SU-DHL-6 (cell line): ENCODE results near the gene CIRBP.

Experiments
- H2AFZ ChIP-seq: fragments of 200-600 bp; sonication (generic); 2 replicates; pipeline ENCODE4 v1.6.1; 2014; ENCODE audit warnings: low read depth, mild to moderate bottlenecking, moderate library complexity, mixed read lengths, antibody characterized with exemption, low read length; ENCODE audit not compliant: severe bottlenecking
- H3F3A ChIP-seq: fragments of 200-600 bp; shearing (Covaris generic); 2 replicates; pipeline ENCODE4 v1.6.0; 2016; ENCODE audit warnings: antibody characterized with exemption, mild to moderate bottlenecking; ENCODE audit not compliant: insufficient read depth
- H3K27ac ChIP-seq: fragments of 200-600 bp; sonication (generic); 2 replicates; pipeline ENCODE4 v1.5.1; 2016; ENCODE audit warnings: low read depth, mild to moderate bottlenecking, low read length, moderate library complexity, mixed read lengths
- H3K27me3 ChIP-seq: fragments of 200-600 bp; sonication (generic), shearing (Covaris generic); 2 replicates; pipeline ENCODE4 v1.6.0; 2014; ENCODE audit warnings: mild to moderate bottlenecking, low read length
- H3K36me3 ChIP-seq: fragments of 200-600 bp; sonication (generic); 2 replicates; pipeline ENCODE4 v1.6.1; 2014; ENCODE audit warnings: mild to moderate bottlenecking, low read length, mixed read lengths
- H3K4me2 ChIP-seq: fragments of 300-600, 200-600 bp; shearing (Covaris generic), sonication (generic); 2 replicates; pipeline ENCODE4 v1.6.0; 2014; ENCODE audit warnings: low read length, low read depth, mild to moderate bottlenecking; ENCODE audit not compliant: poor library complexity, severe bottlenecking
- H3K4me3 ChIP-seq: fragments of 200-600 bp; sonication (generic); 2 replicates; pipeline ENCODE4 v1.5.1; 2014; ENCODE audit warnings: antibody characterized with exemption, low read length, mild to moderate bottlenecking, mixed read lengths; ENCODE audit not compliant: insufficient read depth, poor library complexity, severe bottlenecking
- H3K79me2 ChIP-seq: fragments of 200-600 bp; sonication (generic); 2 replicates; pipeline ENCODE4 v1.6.1; 2014; ENCODE audit warnings: mild to moderate bottlenecking, low read length, moderate library complexity; ENCODE audit not compliant: insufficient read depth
- H3K9ac ChIP-seq: fragments of 200-600 bp; sonication (generic); 2 replicates; pipeline ENCODE4 v1.7.0; 2014; ENCODE audit warnings: mild to moderate bottlenecking, low read length
- H3K9me2 ChIP-seq: fragments of 200-600 bp; sonication (generic); replicated peaks from 2 replicates; pipeline ENCODE4 v1.6.1; 2014; ENCODE audit warnings: low read length; ENCODE audit not compliant: insufficient read depth
- H3K9me3 ChIP-seq: fragments of 200-600 bp; sonication (generic); 2 replicates; pipeline ENCODE4 v1.6.1; 2014; ENCODE audit warnings: low read length, mixed read lengths; ENCODE audit not compliant: insufficient read depth
- H4K20me1 ChIP-seq: fragments of 200-600 bp; sonication (generic); 2 replicates; pipeline ENCODE4 v1.6.1; 2014; ENCODE audit warnings: low read depth, mild to moderate bottlenecking, antibody characterized with exemption, low read length, moderate library complexity, mixed read lengths
- CTCF ChIP-seq: fragments of 200-600 bp; sonication (generic); IDR thresholded peaks from one replicate; pipeline ENCODE4 v1.5.1; 2017; ENCODE audit warnings: antibody characterized with exemption, mild to moderate bottlenecking, low read length, moderate library complexity; ENCODE audit not compliant: insufficient read depth, poor library complexity, severe bottlenecking
- EZH2phosphoT487 ChIP-seq: fragments of 200-600 bp; sonication (generic), shearing (Covaris generic); conservative IDR thresholded peaks from 2 replicates; pipeline ENCODE4 v1.6.1; 2018; ENCODE audit warnings: mild to moderate bottlenecking, antibody characterized with exemption, low read length, moderate library complexity, mixed read lengths

CIRBP gene

GRCh38 chr19:1298235-1298634 lies 29.1 kb downstream of the CIRBP start:
- Histone ChIP-seq H3K36me3 (no peaks in the 10 kb centered on the region), H3K27ac (no peak overlapping the region), H3K9me3 (no peaks in the 10 kb centered on the region), H3K9ac (no peak overlapping the region), H2AFZ (no peak overlapping the region), H3K4me3 (no peak overlapping the region), H3K4me2 (no peak overlapping the region), H3F3A (no peaks in the 10 kb centered on the region), H3K79me2 (no peaks in the 10 kb centered on the region), H4K20me1 (no peaks in the 10 kb centered on the region), H3K27me3 (no peaks in the 10 kb centered on the region), H3K9me2 (no peaks in the 10 kb centered on the region)
- TF ChIP-seq EZH2phosphoT487: no peak
- TF ChIP-seq CTCF: no peak

- H3K36me3 ChIP-seq: no peaks in the 10 kb centered on the region
- H3K9ac ChIP-seq: no peak overlapping the region
- no peaks in the 10 kb centered on the region for H3F3A ChIP-seq
- H3K79me2 ChIP-seq: no peaks in the 10 kb centered on the region
- H2AFZ ChIP-seq: no peak overlapping the region
- H3K27ac ChIP-seq: no peak overlapping the region
- H3K9me3 ChIP-seq: no peaks in the 10 kb centered on the region
- H4K20me1 ChIP-seq: no peaks in the 10 kb centered on the region
- H3K4me2 ChIP-seq: no peak overlapping the region
- TF ChIP-seq CTCF: no peak
- no peak for TF ChIP-seq EZH2phosphoT487
- no peak overlapping the region for H3K4me3 ChIP-seq
- H3K27me3 ChIP-seq: no peaks in the 10 kb centered on the region
- no peaks in the 10 kb centered on the region for H3K9me2 ChIP-seq
Measured at GRCh38 chr19:1299801-1300200, 30.7 kb downstream of the CIRBP start.

- no peaks in the 10 kb centered on the region for H3K9me3 ChIP-seq
- H3K27ac ChIP-seq: no peak overlapping the region
- H3K27me3 ChIP-seq: no peaks in the 10 kb centered on the region
- H3K4me3 ChIP-seq: no peak overlapping the region
- H3K9ac ChIP-seq: no peak overlapping the region
- H3F3A ChIP-seq: no peaks in the 10 kb centered on the region
- H3K36me3 ChIP-seq: no peaks in the 10 kb centered on the region
- H3K9me2 ChIP-seq: no peaks in the 10 kb centered on the region
- H3K4me2 ChIP-seq: no peak overlapping the region
- no peaks in the 10 kb centered on the region for H3K79me2 ChIP-seq
- TF ChIP-seq CTCF: no peak
- no peak for TF ChIP-seq EZH2phosphoT487
- no peaks in the 10 kb centered on the region for H4K20me1 ChIP-seq
- H2AFZ ChIP-seq: no peak overlapping the region
Measured at GRCh38 chr19:1300744-1301490, 31.8 kb downstream of the CIRBP start.
